ENCODE measurements around the gene EIF2B4. TPM values are rescaled to one million over a fixed set of nuclear protein-coding genes. Genes with fewer than 3 reads are reported as not detected.

Gene EIF2B4
- total RNA-seq, 1 experiment from 2014 or later = 32.9 TPM

DNA sequence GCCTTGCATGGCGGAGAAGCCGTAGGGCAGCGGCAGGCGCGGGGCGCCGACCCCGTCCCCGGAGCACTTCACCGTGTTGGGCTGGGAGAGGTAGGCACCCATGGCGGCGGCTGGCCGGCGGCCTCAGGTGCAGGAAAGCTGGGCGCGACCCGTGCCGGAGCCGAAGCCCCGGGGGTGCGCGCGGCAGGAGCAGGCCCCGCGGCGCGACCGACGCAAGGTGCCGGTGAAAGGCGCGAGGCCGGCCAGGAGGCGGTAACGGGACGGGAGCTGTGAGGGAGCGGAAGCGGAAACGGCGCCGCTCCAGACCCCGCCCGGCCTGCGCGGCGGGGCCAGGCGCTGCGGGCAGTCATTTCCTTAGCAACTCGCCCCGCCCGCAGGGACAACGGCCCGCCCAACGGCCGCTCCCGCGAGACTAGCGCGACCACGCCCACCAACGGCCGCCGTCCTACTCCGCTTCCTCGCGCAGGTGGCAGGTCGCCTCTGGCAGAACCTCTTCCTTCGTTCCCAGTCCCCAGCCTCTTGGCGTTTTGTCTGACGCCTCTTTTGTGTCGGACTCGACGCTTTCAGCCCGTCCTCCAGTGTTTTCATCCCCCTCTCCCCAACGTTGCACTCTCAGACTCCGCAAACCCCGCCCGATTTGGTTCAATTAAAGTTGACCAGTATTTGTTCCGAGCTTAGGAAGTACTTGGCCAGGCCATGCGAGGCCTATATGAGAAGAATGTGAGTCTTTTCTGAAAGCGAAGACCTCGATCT lies 39.4 kb upstream of the EIF2B4 start, which contains the start of gene PPM1G:
PPM1G (minus strand) TSS at position 271 of the 753 bp plus-strand sequence; CDS start at position 102, 169 bp downstream.
- CTCF ChIA-PET = no interaction called here
- Histone ChIP-seq H3K4me3 (peak within 1 kb of the TSS; percentile 97), H3K27me3 (ENCODE audit: insufficient read depth, low read depth) (no peaks in the 10 kb centered on the region), H3K36me3 (ENCODE audit: low read depth) (peaks cover 12% of the 10 kb centered on the region; the same call in 1 of the 2 replicates), H2AFZ (peak within 1 kb of the TSS; percentile 93), H3K4me1 (replicated peaks; ENCODE audit: insufficient read depth) (peaks cover 28% of the 10 kb centered on the region), H3K4me2 (peak within 1 kb of the TSS; percentile 98), H3K79me2 (ENCODE audit: low read depth) (peaks cover 48% of the 10 kb centered on the region), H3K9me3 (ENCODE audit: insufficient read depth, low read depth) (no peaks in the 10 kb centered on the region), H3F3A (ENCODE audit: insufficient read depth, low read depth) (peaks cover 43% of the 10 kb centered on the region), H3K9me2 (ENCODE audit: insufficient read depth) (no peaks in the 10 kb centered on the region), H4K20me1 (ENCODE audit: insufficient read depth) (peaks cover 37% of the 10 kb centered on the region), H3K27ac (peak within 1 kb of the TSS; percentile 80)
- BruUV-seq (replicated peaks) = no TSS peak
- no peak for TF ChIP-seq EZH2 (IDR thresholded peaks at IDR 0.05; ENCODE audit: low read depth)
- TF ChIP-seq, protein P1, sequence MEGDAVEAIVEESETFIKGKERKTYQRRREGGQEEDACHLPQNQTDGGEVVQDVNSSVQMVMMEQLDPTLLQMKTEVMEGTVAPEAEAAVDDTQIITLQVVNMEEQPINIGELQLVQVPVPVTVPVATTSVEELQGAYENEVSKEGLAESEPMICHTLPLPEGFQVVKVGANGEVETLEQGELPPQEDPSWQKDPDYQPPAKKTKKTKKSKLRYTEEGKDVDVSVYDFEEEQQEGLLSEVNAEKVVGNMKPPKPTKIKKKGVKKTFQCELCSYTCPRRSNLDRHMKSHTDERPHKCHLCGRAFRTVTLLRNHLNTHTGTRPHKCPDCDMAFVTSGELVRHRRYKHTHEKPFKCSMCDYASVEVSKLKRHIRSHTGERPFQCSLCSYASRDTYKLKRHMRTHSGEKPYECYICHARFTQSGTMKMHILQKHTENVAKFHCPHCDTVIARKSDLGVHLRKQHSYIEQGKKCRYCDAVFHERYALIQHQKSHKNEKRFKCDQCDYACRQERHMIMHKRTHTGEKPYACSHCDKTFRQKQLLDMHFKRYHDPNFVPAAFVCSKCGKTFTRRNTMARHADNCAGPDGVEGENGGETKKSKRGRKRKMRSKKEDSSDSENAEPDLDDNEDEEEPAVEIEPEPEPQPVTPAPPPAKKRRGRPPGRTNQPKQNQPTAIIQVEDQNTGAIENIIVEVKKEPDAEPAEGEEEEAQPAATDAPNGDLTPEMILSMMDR (conservative IDR thresholded peaks at IDR 0.05) = no peak
- peak; percentile 86 to 97 for DNase-seq
- intact Hi-C loops (cut with micrococcal nuclease; ENCODE audit: unreplicated experiment) = loop anchor here (1.0 to 5.0 kb wide), 2 partner anchors 19 to 218 kb away; partner anchors contain the start of genes CCDC121, GPN1 and NRBP1
- POLR2A ChIA-PET (ENCODE audit: unreplicated experiment) = interaction anchor here (0.6 to 1.0 kb wide), 4 partner anchors 33 to 1346 kb away, joined by 3 to 7 read pairs (median 3); no protein-coding TSS in a partner anchor

DNA sequence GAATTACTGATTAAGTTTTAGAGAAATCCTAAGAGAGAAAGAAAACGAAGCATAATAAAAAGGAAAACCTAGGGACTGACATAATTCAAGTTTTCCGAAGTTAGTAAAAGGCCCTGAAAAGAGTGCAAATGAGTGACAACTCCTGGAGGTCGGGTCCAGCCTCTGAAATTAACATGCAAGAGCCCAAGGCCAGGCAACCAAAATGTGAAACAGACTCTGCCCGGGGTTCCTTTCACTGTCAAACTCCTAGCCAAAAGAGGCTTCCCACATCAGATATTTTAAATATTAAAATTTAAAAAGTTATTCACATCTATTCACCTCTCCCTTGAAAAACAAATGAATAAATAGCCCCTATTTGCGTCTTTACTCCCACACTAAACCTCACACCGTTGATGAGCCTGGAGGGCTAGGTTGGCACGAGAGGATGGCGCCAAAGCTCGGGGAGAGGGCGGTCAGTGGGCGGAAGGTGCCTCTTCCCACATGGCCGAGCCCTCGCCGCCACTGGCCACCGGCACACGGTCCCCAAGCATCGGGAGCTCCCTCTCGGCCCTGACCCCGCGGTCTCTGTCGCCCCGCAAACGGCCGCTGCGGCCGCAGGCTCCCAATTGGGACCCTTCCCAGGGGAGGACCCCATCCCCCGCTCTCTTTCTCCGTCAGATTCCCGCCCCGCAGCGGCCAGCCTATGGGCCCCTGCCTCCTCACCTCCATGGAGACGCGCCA lies 38.6 kb upstream of the EIF2B4 start:
- Histone ChIP-seq H3K4me1 (replicated peaks; ENCODE audit: insufficient read depth) (peaks cover 26% of the 10 kb centered on the region), H3K36me3 (ENCODE audit: low read depth) (peaks cover 12% of the 10 kb centered on the region; the same call in 1 of the 2 replicates), H3K9me3 (ENCODE audit: insufficient read depth, low read depth) (no peaks in the 10 kb centered on the region), H3K9me2 (ENCODE audit: insufficient read depth) (no peaks in the 10 kb centered on the region), H2AFZ (peak overlapping the region; percentile 93), H3K27ac (peak overlapping the region; percentile 63), H4K20me1 (ENCODE audit: insufficient read depth) (peaks cover 44% of the 10 kb centered on the region), H3K4me2 (peak overlapping the region; percentile 98), H3K4me3 (peak overlapping the region; percentile 97), H3F3A (ENCODE audit: insufficient read depth, low read depth) (peaks cover 40% of the 10 kb centered on the region), H3K27me3 (ENCODE audit: insufficient read depth, low read depth) (no peaks in the 10 kb centered on the region), H3K79me2 (ENCODE audit: low read depth) (peaks cover 56% of the 10 kb centered on the region)
- intact Hi-C loops (cut with micrococcal nuclease; ENCODE audit: unreplicated experiment) = loop anchor here (1.0 to 5.0 kb wide), 5 partner anchors 20 to 275 kb away; partner anchors contain the start of genes CCDC121, GPN1, KRTCAP3 and NRBP1
- peak in 1 of 2 experiments; percentile 20 for DNase-seq
- TF ChIP-seq, protein P1 (conservative IDR thresholded peaks at IDR 0.05) = no peak
- TF ChIP-seq EZH2 (IDR thresholded peaks at IDR 0.05; ENCODE audit: low read depth) = no peak
- TSS peak; percentile 37 for BruUV-seq (replicated peaks)
- POLR2A ChIA-PET (ENCODE audit: unreplicated experiment) = interaction anchor here (0.6 to 1.0 kb wide), 4 partner anchors 12 to 988 kb away, joined by 3 to 13 read pairs (median 4); no protein-coding TSS in a partner anchor
- CTCF ChIA-PET = no interaction called here

Measured in PC-9 (cell line).